ENCODE results near the gene MMP28. TPM values are rescaled to one million over a fixed set of nuclear protein-coding genes. Genes with fewer than 3 reads are reported as not detected.

MMP28 gene
- polyA plus RNA-seq, 4 donors = 1.6 to 2.6 (median 2.0) TPM

DNA sequence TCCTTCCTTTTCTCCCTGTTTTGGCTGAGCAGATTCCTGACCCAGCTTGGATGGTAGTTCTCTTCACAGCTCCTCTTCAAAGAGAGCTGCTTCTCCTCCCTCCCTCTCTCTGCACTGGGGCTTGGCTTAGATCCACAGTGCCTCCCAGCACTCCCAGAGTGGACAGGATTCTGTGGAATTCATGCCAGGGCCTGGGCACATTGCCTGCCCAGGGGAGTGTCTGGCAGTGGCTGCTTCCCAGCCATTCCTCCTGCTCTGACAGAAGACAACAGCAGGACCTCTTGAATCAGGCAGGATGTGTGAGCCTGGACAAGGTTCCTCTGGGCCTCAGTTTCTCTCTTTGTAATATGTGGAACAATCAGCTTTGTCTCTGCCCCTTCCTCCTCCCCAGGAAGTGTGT lies 4.5 kb upstream of the MMP28 start:
- no peak for DNase-seq (ENCODE audit: low read depth in 4 of 4, low spot score in 2 of 4)

DNA sequence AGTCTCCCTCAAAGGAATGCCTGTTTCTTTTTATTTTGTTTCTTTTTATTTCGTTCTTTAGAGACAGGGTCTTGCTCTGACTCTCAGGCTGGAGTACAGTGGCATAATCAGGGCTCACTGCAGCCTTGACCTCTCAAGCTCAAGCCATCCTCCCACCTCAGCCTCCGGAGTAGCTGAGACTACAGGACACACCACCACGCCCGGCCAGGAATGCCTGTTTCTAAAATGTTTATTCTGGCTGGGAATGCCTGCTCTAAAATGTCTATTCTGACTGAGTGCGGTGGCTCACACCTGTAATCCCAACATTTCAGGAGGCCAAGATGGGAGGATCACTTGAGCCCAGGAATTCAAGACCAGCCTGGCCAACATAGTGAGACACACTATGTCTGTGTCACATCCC lies 2.5 kb upstream of the MMP28 start:
- DNase-seq (ENCODE audit: low read depth in 4 of 4, low spot score in 2 of 4) = no peak

DNA sequence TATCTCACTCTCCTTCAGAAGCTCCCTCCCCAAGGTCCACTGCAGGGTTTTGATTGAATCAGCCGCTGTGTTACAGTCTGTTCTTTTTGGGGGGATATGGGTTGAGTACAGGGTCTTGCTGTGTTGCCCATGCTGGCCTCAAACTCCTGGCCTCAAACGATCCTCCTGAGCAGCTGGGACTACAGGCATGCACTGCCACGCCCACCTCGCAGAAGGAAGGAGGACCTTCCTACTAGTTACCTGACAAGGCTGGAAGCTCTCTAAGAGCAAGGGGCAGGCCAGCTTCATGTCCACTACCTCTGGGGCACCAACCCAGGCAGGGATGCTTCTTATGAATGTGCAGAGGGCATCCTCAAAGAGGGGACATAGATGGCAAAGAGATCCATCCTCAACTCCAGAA lies 1.9 kb upstream of the MMP28 start:
- DNase-seq (ENCODE audit: low read depth in 4 of 4, low spot score in 2 of 4) = no peak

DNA sequence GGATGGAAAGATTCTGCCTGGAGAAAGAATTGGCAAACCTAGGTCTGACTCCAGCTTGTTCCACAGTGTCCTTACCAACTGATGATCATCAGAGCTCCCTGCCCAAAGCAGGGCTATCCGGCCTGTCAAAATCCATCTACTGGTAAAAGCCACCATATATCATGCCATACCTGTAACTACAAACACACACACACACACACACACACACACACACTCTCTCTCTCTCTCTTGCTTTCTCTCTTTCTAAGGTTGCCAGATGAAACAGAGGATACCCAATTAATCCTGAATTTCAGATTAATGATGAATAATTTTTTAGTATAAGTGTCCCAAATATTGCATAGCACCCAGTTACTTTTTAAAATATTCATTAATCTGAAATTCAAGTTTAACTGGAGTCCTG lies 1.5 kb upstream of the MMP28 start:
- no peak for DNase-seq (ENCODE audit: low read depth in 4 of 4, low spot score in 2 of 4)

- no peak for DNase-seq (ENCODE audit: low read depth in 4 of 4, low spot score in 2 of 4)
Measured at GRCh38 chr17:35795871-35796265, 427 bp upstream of the MMP28 start.

- no peak for DNase-seq (ENCODE audit: low read depth in 4 of 4, low spot score in 2 of 4)
Measured at GRCh38 chr17:35793257-35793656, 2.2 kb downstream of the MMP28 start.

- DNase-seq (ENCODE audit: low read depth in 4 of 4, low spot score in 2 of 4) = no peak
Measured at GRCh38 chr17:35791681-35792350, 3.6 kb downstream of the MMP28 start.

DNA sequence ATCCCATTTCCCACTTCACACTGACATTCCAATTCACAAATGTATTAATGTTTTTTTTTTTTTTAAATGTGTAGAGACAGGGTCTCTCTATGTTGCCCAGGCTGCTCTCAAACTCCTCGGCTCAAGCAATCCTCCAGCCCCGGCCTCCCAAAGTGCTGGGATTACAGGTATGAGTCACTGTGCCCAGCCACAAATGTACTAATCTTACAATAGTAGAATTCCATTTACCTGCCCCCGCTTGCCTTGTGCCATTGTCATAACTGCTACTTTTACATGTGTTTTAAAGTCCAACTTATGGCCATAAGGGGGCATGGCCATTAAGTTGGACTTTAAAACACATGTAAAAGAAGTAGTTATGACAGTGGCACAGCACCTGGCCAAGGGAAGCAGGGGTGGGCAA lies 4.6 kb downstream of the MMP28 start:
- no peak for DNase-seq (ENCODE audit: low read depth in 4 of 4, low spot score in 2 of 4)

- DNase-seq (ENCODE audit: low read depth in 4 of 4, low spot score in 2 of 4) = no peak
Measured at GRCh38 chr17:35788477-35789368, 6.7 kb downstream of the MMP28 start.

DNA sequence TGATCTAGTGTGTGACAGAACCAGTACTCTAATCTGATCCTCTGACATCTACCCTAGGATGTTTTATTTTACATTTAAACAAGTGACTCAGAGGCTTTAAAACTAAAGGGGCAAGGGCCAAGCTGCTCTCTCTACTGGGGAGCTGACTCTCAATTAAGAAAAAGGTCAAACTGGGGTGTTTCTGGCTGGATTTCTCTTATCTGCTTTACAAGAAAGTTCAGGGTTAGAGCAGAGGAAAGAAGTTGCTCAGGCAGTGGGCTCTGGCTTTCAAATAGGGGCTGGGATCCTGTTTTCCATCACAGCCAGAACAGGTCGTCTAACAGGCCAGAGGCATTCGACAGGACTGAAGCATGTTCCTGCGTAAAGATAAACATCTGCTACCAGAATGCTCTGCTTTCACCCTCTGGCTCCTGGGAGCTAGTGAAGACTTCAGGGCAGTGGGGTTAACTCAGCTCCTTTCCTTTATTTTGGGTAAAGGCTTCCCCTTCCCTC lies 8.5 kb downstream of the MMP28 start:
- DNase-seq (ENCODE audit: low read depth in 4 of 4, low spot score in 2 of 4) = no peak

GRCh38 chr17:35784895-35785294 lies 10.5 kb downstream of the MMP28 start:
- no peak for DNase-seq (ENCODE audit: low read depth in 4 of 4, low spot score in 2 of 4)

DNA sequence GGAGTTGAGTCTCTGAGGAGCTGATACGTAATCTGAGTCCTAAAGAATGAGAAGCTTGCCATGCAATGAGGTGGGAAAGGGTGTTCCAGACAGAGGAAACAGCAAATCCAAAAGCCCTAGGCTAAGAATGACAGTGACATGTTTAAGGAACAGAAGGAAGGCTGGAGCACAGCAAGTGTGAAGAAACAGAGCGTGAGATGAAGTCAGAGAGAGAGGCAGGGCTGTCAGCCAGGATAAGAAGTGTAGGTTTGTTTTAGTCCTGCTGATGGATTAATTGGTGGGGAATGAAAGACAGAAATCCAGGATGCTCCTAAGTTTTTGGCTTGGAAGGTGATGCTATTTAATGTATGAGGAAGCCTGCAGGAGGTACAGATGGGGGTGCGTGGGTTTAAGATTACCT lies 14.5 kb downstream of the MMP28 start:
- DNase-seq (ENCODE audit: low read depth in 4 of 4, low spot score in 2 of 4) = no peak

GRCh38 chr17:35778641-35779196 lies 16.7 kb downstream of the MMP28 start:
- no peak for DNase-seq (ENCODE audit: low read depth in 4 of 4, low spot score in 2 of 4)

DNA sequence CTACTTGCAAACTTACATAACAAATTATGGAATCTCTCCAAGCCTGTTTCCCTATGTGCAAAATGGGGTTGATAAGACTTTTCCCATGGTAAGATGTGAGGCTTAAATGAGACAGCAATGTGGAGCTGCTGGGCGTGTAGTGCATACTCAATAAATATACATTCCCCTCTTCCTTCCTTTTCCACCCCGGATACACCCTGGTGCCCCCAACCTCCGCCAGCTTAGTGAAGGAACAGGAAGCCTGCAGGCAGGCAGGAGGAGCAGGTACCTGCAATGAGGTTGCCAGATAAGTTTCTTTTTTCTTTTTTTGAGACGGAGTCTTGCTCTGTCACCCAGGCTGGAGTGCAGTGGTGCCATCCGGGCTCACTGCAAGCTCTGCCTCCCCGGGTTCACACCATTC lies 19.9 kb downstream of the MMP28 start:
- DNase-seq (ENCODE audit: low read depth in 4 of 4, low spot score in 2 of 4) = no peak

DNA sequence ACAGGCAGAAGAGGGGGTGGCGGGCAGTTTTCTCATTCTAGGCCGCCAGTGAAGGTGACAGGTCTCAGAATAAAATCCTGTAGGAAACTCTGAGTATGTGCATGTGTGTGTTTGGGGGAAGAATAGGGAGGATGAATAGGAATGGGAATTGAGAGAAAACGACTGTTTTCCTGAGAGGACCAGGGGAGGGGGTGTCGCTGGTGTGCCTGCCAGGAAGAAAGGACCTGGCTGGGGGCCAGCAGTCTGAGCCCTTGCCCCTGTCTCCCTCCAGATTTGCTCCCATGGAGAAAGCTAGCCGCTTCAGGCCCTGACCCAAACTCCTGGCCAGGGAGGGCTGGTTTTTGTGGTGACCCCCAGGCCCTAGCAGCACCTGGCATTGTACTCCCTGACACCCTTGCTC lies 20.4 kb downstream of the MMP28 start:
- DNase-seq (ENCODE audit: low read depth in 4 of 4, low spot score in 2 of 4) = no peak

- DNase-seq (ENCODE audit: low read depth in 4 of 4, low spot score in 2 of 4) = no peak
Measured at GRCh38 chr17:35774499-35774898, 20.9 kb downstream of the MMP28 start.

GRCh38 chr17:35773679-35774425 lies 21.6 kb downstream of the MMP28 start:
- no peak for DNase-seq (ENCODE audit: low read depth in 4 of 4, low spot score in 2 of 4)

DNA sequence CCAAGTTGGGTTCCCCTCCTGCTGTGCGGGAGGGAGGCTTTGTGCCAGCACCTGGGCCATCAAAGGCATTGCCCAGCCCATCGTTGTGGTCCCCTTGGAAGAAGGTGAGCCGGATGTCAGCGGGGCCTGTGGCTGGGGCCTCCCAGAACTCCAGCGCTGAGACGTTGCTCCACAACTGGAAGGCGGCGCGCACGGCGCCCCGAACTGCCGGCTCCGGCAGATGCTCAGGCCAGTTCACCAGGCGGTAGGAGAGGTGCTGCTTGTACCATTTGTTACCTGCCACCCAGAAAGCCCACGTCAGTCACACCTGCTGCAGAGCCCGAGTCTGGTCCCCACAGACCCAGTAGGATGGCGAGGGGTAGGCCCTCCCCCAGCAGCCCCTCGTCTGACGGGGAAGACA lies 22.3 kb downstream of the MMP28 start:
- DNase-seq (ENCODE audit: low read depth in 4 of 4, low spot score in 2 of 4) = no peak

DNA sequence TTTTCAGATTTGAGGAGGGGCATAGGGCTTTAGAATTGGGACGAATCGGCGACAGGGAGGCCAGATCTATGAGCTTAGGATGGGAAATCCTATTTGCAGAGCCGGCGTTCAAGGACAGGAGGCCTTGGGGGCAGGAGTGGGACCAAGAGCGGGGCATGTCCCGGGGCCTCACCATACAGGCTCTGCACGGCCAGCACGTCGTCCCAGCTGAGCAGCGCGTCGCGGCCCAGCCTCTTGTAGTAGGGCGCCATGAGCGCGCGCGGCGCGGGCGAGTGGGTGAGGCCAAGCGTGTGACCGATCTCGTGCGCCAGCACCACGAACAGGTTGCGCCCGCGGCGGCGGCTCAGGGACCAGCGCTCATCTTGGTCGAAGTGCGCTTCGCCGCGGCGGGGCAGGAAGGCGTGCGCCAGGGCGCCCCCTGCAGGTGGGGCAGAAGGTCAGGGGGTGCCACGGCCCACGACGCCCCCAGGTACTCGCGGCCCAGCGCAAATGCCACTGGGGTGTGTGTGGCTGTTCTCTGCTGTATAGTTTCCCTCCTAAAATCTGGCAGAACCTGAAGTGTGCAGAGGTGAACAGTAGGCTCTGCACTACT lies 25.4 kb downstream of the MMP28 start:
- no peak for DNase-seq (ENCODE audit: low read depth in 4 of 4, low spot score in 2 of 4)

DNA sequence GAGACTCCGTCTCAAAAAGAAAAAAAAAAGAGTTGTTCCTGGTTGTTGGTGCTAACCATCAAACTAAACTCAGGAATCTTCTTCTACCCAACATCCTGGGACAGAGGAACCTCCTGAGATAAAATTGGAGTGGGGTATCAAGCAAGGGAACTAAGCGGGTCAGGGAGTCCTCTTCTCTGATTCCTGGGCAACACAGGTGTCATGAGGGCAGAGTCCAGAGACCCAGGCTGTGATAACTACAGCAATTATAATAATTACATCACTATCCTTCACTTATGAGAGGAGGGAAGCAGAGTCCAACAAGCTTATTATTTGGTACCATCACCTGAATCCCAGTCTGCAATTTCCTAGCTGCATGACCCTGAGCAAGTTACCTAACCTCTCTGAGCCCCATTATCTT lies 26.6 kb downstream of the MMP28 start:
- DNase-seq (ENCODE audit: low read depth in 4 of 4, low spot score in 2 of 4) = no peak

Data from left renal cortex interstitium (tissue), 4 donors.